ENCODE measurements around the gene THSD8.
A peak's percentile ranks its signal among the peaks of the same experiment; 100 is the strongest.

GRCh38 chr19:12773571-12773970 is 28.3 kb upstream of the THSD8 start:
- TF ChIP-seq, protein P1, sequence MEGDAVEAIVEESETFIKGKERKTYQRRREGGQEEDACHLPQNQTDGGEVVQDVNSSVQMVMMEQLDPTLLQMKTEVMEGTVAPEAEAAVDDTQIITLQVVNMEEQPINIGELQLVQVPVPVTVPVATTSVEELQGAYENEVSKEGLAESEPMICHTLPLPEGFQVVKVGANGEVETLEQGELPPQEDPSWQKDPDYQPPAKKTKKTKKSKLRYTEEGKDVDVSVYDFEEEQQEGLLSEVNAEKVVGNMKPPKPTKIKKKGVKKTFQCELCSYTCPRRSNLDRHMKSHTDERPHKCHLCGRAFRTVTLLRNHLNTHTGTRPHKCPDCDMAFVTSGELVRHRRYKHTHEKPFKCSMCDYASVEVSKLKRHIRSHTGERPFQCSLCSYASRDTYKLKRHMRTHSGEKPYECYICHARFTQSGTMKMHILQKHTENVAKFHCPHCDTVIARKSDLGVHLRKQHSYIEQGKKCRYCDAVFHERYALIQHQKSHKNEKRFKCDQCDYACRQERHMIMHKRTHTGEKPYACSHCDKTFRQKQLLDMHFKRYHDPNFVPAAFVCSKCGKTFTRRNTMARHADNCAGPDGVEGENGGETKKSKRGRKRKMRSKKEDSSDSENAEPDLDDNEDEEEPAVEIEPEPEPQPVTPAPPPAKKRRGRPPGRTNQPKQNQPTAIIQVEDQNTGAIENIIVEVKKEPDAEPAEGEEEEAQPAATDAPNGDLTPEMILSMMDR (IDR thresholded peaks at IDR 0.05): peak in 1 of 5 experiments; percentile 7
- TF ChIP-seq POLR2A (IDR thresholded peaks at IDR 0.05) (no peak), EP300 (IDR thresholded peaks at IDR 0.05) (no peak)

All from tibial nerve (tissue), 4 donors.